Activated CD8-positive, alpha-beta memory T cell treated with anti-CD3 and anti-CD28 coated beads, Interleukin-2, amount 50 U/mL, for 48 hours (primary cell): ENCODE data around the gene MIGA1.
"Not testable (repeated sequence)": the region's sequence is repeated elsewhere in the genome, so short reads cannot be mapped to it uniquely, and the experiment has no call there.

Experiments
- DNase-seq: peaks from one replicate; pipeline ENCODE4 v3.0.0-alpha.2; 2020

Gene MIGA1

GRCh38 chr1:77858725-77859124 lies 79.3 kb downstream of the MIGA1 start:
- DNase-seq: no peak

- no peak for DNase-seq
These were observed 79.8 kb downstream of the MIGA1 start for GRCh38 chr1:77859248-77859647.

- DNase-seq: no peak
These were observed 86.8 kb downstream of the MIGA1 start for GRCh38 chr1:77866296-77866695.

GRCh38 chr1:77872645-77873044 lies 93.2 kb downstream of the MIGA1 start:
- DNase-seq: no peak

GRCh38 chr1:77873461-77873860 lies 94.0 kb downstream of the MIGA1 start:
- DNase-seq: no peak

- DNase-seq: no peak
These were observed 95.5 kb downstream of the MIGA1 start for GRCh38 chr1:77874804-77875445.

- no peak for DNase-seq
These were observed 97.4 kb downstream of the MIGA1 start for GRCh38 chr1:77876884-77877283.

GRCh38 chr1:77881061-77881460 lies 101.6 kb downstream of the MIGA1 start:
- no peak for DNase-seq

GRCh38 chr1:77882411-77882810 lies 103.0 kb downstream of the MIGA1 start:
- DNase-seq: no peak

- no peak for DNase-seq
These were observed 108.8 kb downstream of the MIGA1 start, which contains the start of gene NEXN for GRCh38 chr1:77888081-77888780. Gene NEXN (plus strand): TSS chr1:77888624. CDS start chr1:77916107, 27,483 bp downstream.

- DNase-seq: peak; percentile 69
These were observed 109.6 kb downstream of the MIGA1 start for GRCh38 chr1:77888781-77889642.

- DNase-seq: no peak
These were observed 110.2 kb downstream of the MIGA1 start for GRCh38 chr1:77889671-77890070.

GRCh38 chr1:77891200-77891599 lies 111.8 kb downstream of the MIGA1 start:
- DNase-seq: no peak

GRCh38 chr1:77899647-77900320 lies 120.3 kb downstream of the MIGA1 start:
- no peak for DNase-seq

- no peak for DNase-seq
These were observed 121.3 kb downstream of the MIGA1 start for GRCh38 chr1:77900687-77901293.

GRCh38 chr1:77905603-77906002 lies 126.2 kb downstream of the MIGA1 start:
- DNase-seq: no peak

GRCh38 chr1:77906019-77906545 lies 126.6 kb downstream of the MIGA1 start:
- no peak for DNase-seq

- no peak for DNase-seq
These were observed 127.2 kb downstream of the MIGA1 start for GRCh38 chr1:77906624-77907023.

GRCh38 chr1:77910116-77910515 lies 130.7 kb downstream of the MIGA1 start:
- no peak for DNase-seq

GRCh38 chr1:77918918-77919317 lies 139.5 kb downstream of the MIGA1 start:
- DNase-seq: not testable (repeated sequence)

GRCh38 chr1:77925518-77925917 lies 146.1 kb downstream of the MIGA1 start:
- DNase-seq: no peak

GRCh38 chr1:77925956-77926355 lies 146.5 kb downstream of the MIGA1 start:
- DNase-seq: no peak
